Omental fat pad (tissue), 4 donors: ENCODE measurements around the gene PHAF1. TPM values are rescaled to one million over a fixed set of nuclear protein-coding genes. Genes with fewer than 3 reads are reported as not detected.

Experiments
- ATAC-seq: fragments of 150-250 bp; one replicate; pipeline ENCODE4 v1.9.1; 2016; ENCODE audit warnings: mild to moderate bottlenecking, moderate library complexity; ENCODE audit not compliant: low FRiP score
- DNase-seq: peaks from one replicate; pipeline ENCODE4 v3.0.0-alpha.2; 2019; ENCODE audit warnings: low spot score
- total RNA-seq, 4 donors: library from RNA; depleted of rRNA; stranded (reverse); fragments of >200 nt; gene quantifications; one replicate each; pipeline ENCODE4 v1.1.0, GENCODE V29; 2016
- TF ChIP-seq, protein P1 (sequence below), 3 donors: fragments of 450-650 bp; IDR thresholded peaks; one replicate each; pipeline ENCODE4 v1.5.1; 2016 to 2017; ENCODE audit warnings: antibody characterized with exemption in 3 of 3, mild to moderate bottlenecking in 3 of 3, moderate library complexity in 2 of 3

The PHAF1 gene
- total RNA-seq, 4 donors from 2014 or later, result 12.1 to 28.8 (median 16.4) TPM

DNA sequence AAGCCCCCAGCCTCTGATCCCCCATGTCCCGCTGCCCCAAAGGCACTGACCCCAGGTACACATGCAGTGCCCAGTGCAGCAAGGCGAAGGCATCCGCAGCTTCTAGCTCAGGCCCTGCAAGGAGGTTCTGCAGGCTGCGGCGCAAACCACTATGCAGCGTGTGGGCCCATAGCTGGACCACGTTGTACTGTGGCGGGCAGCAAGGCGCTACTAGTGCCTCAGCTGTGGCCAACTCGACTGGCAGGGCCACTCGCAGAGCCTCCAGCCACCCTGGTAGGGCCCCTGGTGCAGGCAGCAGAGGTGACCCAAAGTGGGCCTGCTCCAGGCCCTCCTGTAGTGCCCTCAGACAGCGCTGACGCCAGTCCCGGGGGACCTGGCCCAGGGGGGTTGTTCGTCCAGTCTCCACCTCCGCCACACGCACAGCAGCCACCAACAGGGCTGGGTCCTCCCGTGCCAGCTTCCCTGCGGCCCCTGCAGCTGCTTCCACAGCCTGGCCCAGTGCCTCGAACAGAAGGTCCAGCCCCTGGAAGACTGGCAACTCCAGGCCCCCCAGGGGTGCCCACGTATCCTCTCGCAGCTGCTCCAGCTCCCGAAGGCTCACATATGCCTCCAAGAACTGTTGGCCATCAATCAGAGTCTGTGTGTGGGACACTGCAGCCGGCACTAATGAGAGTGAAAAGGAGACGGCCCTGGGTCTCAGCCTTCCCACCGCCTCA is 77.6 kb downstream of the PHAF1 start:
- TF ChIP-seq, protein P1, sequence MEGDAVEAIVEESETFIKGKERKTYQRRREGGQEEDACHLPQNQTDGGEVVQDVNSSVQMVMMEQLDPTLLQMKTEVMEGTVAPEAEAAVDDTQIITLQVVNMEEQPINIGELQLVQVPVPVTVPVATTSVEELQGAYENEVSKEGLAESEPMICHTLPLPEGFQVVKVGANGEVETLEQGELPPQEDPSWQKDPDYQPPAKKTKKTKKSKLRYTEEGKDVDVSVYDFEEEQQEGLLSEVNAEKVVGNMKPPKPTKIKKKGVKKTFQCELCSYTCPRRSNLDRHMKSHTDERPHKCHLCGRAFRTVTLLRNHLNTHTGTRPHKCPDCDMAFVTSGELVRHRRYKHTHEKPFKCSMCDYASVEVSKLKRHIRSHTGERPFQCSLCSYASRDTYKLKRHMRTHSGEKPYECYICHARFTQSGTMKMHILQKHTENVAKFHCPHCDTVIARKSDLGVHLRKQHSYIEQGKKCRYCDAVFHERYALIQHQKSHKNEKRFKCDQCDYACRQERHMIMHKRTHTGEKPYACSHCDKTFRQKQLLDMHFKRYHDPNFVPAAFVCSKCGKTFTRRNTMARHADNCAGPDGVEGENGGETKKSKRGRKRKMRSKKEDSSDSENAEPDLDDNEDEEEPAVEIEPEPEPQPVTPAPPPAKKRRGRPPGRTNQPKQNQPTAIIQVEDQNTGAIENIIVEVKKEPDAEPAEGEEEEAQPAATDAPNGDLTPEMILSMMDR (IDR thresholded peaks at IDR 0.05), result no peak
- ATAC-seq (no peak), DNase-seq (no peak)

DNA sequence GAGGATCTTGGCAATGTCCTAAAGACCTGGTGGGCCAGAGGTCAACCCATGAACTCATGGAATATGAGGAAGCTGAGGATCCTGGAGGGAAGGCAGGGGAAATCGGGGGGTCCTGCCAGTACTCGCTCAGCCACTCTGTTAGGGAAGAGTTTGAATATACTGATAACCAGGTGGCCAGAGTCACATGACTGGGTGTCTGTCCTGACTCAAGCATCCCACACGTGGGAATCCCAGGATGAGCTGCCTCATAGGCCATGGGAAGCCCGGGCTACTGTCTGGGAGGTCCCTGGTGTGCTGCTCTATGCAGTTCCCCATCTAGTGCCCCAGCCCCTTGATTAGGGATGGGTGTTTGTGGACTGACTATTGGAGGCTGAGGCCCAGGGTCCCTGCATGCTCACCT is 78.6 kb downstream of the PHAF1 start:
- DNase-seq, result no peak
- ATAC-seq, result no peak
- TF ChIP-seq, protein P1 (IDR thresholded peaks at IDR 0.05), result no peak

DNA sequence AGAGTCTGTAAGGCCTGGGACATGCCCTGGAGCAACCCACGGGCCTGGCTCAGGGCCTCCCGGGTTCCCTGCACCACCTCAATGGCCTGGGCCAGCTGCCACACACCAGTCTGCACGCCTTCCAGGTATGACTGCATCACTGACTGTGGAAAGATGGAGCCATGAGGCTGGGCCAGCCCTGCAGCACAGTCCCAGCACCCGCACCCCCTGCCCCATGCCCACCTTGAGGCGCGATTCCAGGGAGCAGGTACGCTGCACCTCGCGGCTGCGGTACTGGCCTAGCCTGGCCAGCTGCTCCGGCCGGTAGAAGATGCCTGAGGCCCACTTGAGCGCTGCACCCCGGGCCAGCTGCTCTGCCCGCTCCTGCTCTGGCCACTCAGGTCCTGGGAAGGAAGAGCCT is 79.1 kb downstream of the PHAF1 start:
- DNase-seq (no peak), ATAC-seq (no peak)
- TF ChIP-seq, protein P1 (IDR thresholded peaks at IDR 0.05), result no peak

DNA sequence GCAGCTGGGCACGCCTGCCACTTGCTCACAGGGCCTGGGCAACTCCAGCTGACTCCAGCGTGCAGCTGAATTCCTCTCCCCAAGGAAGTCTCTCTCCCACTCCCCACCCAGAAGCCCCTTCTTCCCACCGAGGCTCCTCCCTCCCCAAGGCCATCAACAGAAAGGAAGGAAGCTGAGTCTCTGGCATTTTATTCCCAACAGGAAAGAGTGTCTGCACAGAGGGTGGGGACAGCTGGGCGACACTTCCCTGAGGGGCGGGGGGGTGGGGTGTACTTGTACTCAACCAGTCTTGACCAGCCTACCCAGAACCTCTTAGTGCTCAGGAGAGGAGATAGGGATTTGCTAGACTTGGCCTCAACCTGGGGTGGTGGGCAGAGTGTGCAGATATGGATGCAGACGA is 80.3 kb downstream of the PHAF1 start, which contains the start of gene EXOC3L1:
EXOC3L1 (minus strand) TSS at position 96 of the 400 bp plus-strand sequence. CDS start 460 bp downstream, outside the sequence.
- TF ChIP-seq, protein P1 (IDR thresholded peaks at IDR 0.05), result no peak
- ATAC-seq, result no peak

DNA sequence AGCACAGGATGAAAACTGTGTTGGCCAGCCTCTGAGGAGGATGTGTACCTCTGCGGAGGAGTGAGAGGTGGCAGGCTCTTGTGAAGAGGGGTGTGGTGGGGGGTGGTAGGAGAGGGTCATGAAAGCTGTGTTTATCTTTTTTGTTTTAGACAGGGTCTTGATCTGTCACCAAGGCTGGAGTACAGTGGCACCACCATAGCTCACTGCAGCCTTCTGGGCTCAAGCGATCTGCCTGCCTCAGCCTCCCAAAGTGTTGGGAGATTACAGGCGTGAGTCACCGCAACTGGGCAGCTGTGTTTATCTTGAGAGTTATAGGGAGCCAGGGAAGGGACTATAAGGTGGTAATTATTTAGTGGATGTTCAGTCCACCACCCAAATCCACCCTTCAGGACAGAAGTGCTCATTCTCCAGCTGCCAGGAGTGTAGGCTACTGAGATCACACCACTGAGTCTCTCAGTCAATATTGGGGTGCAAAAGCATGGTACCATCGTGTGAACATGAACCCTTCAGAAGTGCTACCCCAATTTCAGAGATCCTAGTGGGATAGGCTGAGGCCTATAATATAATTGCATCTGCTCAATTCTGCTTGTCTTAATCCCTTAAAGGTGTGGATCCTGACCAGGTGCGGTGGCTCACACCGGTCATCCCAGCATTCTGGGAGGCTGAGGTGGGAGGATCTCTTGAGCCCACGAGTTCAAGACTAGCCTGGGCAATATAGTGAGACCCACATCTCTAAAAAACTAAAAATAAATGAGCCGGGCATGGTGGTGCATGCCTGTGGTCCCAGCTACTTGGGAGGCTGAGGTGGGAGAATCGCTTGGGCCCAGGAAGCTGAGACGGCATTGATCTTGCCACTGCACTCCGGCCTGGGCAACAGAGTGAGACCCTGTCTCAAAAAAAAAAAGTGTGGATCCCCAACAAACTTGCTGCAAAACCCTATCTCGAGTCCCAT is 81.0 kb downstream of the PHAF1 start:
- DNase-seq, result no peak
- no peak for ATAC-seq
- TF ChIP-seq, protein P1 (IDR thresholded peaks at IDR 0.05), result no peak

More for the DNA sequence above, 80.3 kb downstream of the PHAF1 start, which contains the start of gene EXOC3L1:
- DNase-seq, result no peak

DNA sequence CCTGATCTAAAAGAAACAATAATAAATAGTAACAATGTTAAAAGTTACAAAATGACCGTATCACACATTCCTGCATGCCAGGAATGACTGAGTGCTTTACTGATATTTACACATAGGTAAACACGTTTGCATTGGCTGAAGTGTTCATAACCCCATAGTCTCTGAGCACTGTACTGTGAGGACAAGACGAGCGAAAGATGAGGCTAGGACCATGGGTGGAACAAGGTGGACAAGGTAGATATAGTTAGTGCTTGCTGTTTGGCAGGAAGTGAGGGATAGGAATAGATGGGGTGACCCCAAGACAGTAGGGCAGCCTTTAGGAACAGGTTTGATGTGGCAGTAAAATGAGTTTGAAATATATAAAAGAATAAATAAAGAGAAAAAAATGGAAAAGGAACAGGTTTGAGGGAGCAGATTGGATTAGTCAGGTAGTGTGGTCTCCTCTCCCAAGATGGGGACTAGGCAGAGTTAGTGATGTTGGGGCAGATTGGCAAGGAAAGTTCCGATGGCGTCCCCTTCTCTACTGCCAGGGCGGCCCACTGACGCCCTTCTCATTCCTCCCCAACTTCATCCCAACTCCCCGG is 81.8 kb downstream of the PHAF1 start:
- ATAC-seq, result no peak
- TF ChIP-seq, protein P1 (IDR thresholded peaks at IDR 0.05), result no peak
- no peak for DNase-seq
